Hematopoietic multipotent progenitor cell treated with erythropoietin and hydrocortisone succinate and interleukin-3 and kit ligand, for 8 days (in vitro differentiated cells): ENCODE results near the gene POLR2E.
"Not testable (repeated sequence)": the region's sequence is repeated elsewhere in the genome, so short reads cannot be mapped to it uniquely, and the experiment has no call there.

Experiments
- DNase-seq: peaks from one replicate; pipeline ENCODE4 v3.0.0-alpha.2; 2015

Gene POLR2E

GRCh38 chr19:1125601-1126467 is 30.7 kb upstream of the POLR2E start:
- no peak for DNase-seq

GRCh38 chr19:1123885-1124677 is 28.9 kb upstream of the POLR2E start:
- no peak for DNase-seq

- no peak for DNase-seq
Measured at GRCh38 chr19:1123381-1123780, 28.2 kb upstream of the POLR2E start.

GRCh38 chr19:1122972-1123363 is 27.8 kb upstream of the POLR2E start:
- peak; percentile 62 for DNase-seq

- no peak for DNase-seq
Measured at GRCh38 chr19:1122021-1122971, 27.1 kb upstream of the POLR2E start.

GRCh38 chr19:1121395-1121794 is 26.2 kb upstream of the POLR2E start:
- DNase-seq: no peak

- no peak for DNase-seq
Measured at GRCh38 chr19:1119475-1120217, 24.5 kb upstream of the POLR2E start.

GRCh38 chr19:1118999-1119398 is 23.8 kb upstream of the POLR2E start:
- no peak for DNase-seq

- DNase-seq: no peak
Measured at GRCh38 chr19:1117654-1118053, 22.5 kb upstream of the POLR2E start.

- DNase-seq: no peak
Measured at GRCh38 chr19:1116726-1117581, 21.8 kb upstream of the POLR2E start.

GRCh38 chr19:1115646-1116420 is 20.7 kb upstream of the POLR2E start:
- DNase-seq: no peak

GRCh38 chr19:1114728-1115127 is 19.6 kb upstream of the POLR2E start:
- DNase-seq: not testable (repeated sequence)

GRCh38 chr19:1113986-1114483 is 18.9 kb upstream of the POLR2E start:
- DNase-seq: no peak

- DNase-seq: peak; percentile 89
Measured at GRCh38 chr19:1113030-1113985, 18.1 kb upstream of the POLR2E start.

GRCh38 chr19:1112268-1113029 is 17.3 kb upstream of the POLR2E start:
- no peak for DNase-seq

GRCh38 chr19:1111641-1112267 is 16.6 kb upstream of the POLR2E start:
- DNase-seq: no peak

GRCh38 chr19:1110809-1111640 is 15.8 kb upstream of the POLR2E start:
- DNase-seq: no peak
